ENCODE data around the gene CACFD1.

The CACFD1 gene

DNA sequence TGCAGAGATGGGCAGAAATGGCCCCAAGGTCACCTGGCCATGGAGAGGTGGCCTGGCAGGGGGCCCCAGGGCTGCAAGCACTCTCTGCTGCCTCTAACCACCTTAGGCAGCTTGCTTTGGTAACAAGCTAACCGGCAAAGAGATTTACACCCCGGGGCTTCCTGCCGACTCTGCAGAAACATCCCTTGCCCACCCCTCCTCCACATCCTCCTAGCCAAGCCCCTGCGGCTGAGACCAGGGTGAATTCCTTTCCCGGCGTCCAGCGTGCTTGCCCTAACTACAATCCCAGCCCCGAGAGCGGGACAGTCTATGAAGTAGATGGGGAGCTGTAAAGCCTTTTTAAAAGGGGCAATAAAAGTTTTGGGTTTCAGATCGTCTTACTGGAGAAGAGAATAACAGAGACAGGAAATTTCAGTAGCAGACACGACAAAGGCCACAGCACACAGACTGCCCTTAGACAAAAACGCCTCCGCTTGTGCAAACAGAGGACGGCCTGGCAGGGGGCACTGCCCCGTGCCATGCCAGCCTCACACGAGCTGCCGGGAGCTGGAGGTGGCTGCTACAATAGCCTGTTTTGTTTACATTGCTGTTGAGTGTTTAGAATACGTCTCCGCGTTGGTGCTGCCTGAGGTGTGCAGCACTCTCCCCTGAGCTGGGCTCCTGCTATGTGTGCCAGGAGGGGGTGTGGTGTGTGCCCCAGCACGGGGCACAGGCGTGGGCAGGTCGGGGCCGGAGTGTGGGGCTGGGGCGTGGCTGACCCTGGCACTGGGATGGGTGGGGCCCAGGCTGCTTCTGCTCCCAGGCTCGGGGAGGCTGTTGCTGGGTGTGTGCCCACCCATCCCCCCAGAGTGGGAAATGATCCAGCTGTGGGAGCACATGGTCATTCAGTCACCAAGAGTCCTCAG, 49.7 kb downstream of the CACFD1 start:
- no peak overlapping the region for H3K4me3 ChIP-seq (ENCODE audit: low read depth, low read length)
- CTCF ChIA-PET, result interaction anchor here (1.1 to 1.6 kb wide), 3 partner anchors 9 to 233 kb away, joined by 3 to 5 read pairs (median 4); no protein-coding TSS in a partner anchor
- TF ChIP-seq, protein P1, sequence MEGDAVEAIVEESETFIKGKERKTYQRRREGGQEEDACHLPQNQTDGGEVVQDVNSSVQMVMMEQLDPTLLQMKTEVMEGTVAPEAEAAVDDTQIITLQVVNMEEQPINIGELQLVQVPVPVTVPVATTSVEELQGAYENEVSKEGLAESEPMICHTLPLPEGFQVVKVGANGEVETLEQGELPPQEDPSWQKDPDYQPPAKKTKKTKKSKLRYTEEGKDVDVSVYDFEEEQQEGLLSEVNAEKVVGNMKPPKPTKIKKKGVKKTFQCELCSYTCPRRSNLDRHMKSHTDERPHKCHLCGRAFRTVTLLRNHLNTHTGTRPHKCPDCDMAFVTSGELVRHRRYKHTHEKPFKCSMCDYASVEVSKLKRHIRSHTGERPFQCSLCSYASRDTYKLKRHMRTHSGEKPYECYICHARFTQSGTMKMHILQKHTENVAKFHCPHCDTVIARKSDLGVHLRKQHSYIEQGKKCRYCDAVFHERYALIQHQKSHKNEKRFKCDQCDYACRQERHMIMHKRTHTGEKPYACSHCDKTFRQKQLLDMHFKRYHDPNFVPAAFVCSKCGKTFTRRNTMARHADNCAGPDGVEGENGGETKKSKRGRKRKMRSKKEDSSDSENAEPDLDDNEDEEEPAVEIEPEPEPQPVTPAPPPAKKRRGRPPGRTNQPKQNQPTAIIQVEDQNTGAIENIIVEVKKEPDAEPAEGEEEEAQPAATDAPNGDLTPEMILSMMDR (IDR thresholded peaks at IDR 0.05; ENCODE audit: insufficient read depth, low read length, missing control alignments), result no peak
- POLR2A ChIA-PET, result no interaction called here
- DNase-seq (ENCODE audit: low read depth, low spot score), result no peak

DNA sequence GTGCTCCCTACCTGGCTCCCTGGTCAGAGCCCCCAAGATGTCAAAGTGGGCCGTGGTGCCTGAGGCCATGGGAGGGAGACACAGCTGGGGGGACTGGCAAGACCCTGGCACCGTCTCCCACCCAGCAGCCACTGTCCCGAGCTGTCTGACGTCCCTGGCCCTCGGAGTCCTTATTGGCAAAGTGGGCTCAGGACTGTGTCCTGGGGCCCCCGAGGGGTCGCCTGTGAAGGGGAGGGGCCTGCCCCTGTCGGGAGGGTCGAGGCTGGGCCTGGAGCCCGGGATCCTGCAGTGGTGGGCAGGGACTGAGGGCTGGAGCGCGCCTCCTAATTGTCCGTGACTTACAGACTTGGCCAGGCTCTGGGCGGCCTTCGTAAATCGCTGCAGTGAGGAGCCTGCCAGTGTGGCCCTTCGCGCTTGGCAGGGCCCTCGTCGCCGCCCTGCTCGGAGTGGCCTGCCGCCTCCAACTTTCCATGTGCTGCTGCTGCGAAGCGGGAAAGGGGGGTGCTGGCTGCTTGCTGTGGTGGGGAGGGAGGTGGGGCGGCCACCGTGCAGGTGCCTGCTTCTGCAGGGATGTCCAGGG, 51.2 kb downstream of the CACFD1 start:
- POLR2A ChIA-PET, result no interaction called here
- CTCF ChIA-PET, result interaction anchor here (1.6 kb wide), 1 partner anchor 231 kb away, joined by 5 read pairs; no protein-coding TSS in a partner anchor
- no peak for DNase-seq (ENCODE audit: low read depth, low spot score)
- no peak overlapping the region for H3K4me3 ChIP-seq (ENCODE audit: low read depth, low read length)
- TF ChIP-seq, protein P1 (IDR thresholded peaks at IDR 0.05; ENCODE audit: insufficient read depth, low read length, missing control alignments), result no peak

DNA sequence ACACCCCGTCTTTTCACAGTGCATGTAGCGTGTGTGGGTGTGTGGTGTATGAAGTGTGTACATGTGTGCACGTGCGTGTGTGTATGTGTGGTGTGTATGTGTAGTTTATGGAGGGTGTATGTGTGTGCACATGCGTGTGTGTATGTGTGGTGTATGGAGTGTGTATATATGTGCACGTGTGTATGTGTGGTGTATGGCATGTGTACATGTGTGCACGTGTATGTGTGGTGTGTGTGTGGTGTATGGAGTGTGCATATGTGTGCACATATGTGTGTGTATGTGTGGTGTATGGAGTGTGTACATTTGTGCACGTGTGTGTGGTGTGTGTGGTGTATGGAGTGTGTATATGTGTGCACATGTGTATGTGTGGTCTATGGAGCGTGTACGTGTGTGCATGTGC, 51.8 kb downstream of the CACFD1 start:
- H3K4me3 ChIP-seq (ENCODE audit: low read depth, low read length), result no peak overlapping the region
- TF ChIP-seq, protein P1 (IDR thresholded peaks at IDR 0.05; ENCODE audit: insufficient read depth, low read length, missing control alignments), result no peak
- CTCF ChIA-PET, result no interaction called here
- POLR2A ChIA-PET, result no interaction called here
- no peak for DNase-seq (ENCODE audit: low read depth, low spot score)

DNA sequence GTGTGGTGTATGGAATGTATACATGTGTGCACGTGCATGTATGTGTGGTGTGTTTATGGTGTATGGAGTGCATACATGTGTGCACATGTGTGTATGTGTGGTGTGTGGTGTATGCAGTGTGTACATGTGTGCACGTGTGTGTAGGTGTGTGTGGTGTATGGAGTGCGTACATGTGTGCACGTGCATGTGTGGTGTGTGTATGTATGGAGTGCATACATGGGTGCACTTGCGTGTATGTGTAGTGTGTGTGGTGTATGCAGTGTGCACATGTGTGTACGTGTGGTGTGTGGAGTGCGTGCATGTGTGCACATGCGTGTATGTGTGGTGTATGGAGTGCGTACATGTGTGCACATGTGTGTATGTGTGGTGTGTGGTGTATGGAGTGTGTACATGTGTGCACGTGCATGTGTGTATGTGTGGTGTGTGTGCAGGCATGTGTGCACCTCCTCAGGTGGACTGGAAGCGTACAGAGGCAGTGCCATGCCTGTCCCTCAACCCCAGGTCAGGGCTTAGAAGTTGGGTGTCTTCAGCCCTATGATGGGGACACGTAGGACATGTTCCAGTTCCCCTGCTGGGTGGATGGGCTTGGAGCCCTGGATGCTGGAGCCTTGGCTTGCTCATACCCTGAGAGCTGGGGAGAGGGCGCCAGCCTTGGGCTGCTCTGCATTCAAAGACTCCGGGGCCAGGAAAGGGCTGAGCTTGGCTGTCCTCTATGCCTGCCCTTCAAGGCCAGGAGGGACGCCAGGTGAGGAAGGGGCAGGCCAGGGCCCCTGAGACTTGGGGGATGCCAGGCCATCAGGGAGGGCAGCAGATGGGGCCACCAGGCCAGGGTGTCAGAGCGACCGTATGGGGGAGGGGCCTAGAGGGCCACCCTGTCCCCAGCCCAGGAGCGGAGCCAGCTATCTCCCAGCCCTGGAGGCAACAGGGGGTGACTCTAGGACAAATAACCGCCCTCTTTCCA, 52.8 kb downstream of the CACFD1 start:
- TF ChIP-seq, protein P1 (IDR thresholded peaks at IDR 0.05; ENCODE audit: insufficient read depth, low read length, missing control alignments), result no peak
- no peak overlapping the region for H3K4me3 ChIP-seq (ENCODE audit: low read depth, low read length)
- ChIA-PET POLR2A (no interaction called here), CTCF (no interaction called here)
- DNase-seq (ENCODE audit: low read depth, low spot score), result no peak

DNA sequence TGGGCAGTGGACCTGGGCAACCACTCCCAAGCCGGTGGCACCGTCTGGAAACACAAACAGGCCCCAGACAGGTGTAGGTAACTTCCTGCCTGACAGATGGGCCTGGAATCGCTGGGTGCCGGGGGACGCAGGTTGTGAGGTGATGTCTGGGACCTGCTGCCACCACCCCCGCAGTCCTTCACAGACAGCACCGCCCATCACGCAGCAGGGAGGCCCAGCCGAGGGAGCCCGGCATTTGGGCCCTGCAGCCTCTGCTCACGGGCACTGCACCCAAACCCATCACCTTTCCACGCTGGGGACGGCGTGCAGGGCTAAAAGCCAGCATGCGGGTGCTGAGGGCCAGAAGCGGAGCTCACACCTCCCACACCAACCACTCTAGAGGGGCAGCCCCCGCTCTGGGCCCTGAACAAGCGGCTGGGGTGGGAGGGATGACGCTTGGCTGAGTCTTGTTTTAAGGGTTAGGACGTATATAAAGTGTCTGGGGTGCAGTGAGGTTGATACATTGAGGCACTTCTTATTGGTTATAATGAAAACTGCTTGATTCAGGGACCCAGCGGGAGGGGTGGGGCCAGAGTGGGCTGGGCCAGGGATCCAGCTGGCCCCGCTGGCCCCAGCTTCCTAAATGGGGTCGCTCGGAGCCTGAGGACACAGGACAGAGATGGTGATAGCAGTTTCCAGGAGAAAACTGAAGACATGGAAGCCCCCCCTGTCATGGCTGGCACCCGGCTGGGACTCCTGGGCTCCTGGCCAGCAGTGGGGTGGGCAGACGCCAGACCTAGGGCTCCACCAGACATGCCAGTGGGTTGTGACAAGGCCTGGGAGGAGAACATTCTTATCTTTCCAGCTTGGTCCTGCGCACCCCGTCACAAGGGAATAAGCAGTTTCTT, 53.7 kb downstream of the CACFD1 start:
- TF ChIP-seq, protein P1 (IDR thresholded peaks at IDR 0.05; ENCODE audit: insufficient read depth, low read length, missing control alignments), result no peak
- ChIA-PET CTCF (no interaction called here), POLR2A (no interaction called here)
- no peak overlapping the region for H3K4me3 ChIP-seq (ENCODE audit: low read depth, low read length)
- DNase-seq (ENCODE audit: low read depth, low spot score), result no peak
